ENCODE results near the gene C16orf89. TPM values are rescaled to one million over a fixed set of nuclear protein-coding genes. Genes with fewer than 3 reads are reported as not detected.

Gene C16orf89
- total and polyA plus RNA-seq, 2 donors (not counting 1 experiment from before 2014, with no cell fraction given) = not detected

GRCh38 chr16:5073279-5073629, 7.5 kb upstream of the C16orf89 start:
- Histone ChIP-seq H4K20me1 (ENCODE audit: control insufficient read depth, insufficient read depth, low read length, poor library complexity, severe bottlenecking) (peaks cover 5% of the 10 kb centered on the region), H3K27me3 (replicated peaks in 1 of 4; ENCODE audit: control extremely low read depth in 1 of 4, control insufficient read depth in 3 of 4, insufficient read depth in 4 of 4, low read length in 3 of 4) (no peaks in the 10 kb centered on the region), H3K27ac (ENCODE audit: low read length in 2 of 2) (no peak overlapping the region), H3K36me3 (replicated peaks in 1 of 2; ENCODE audit: control extremely low read depth in 1 of 2, control insufficient read depth in 1 of 2, extremely low read depth in 1 of 2, insufficient read depth in 2 of 2, low read length in 1 of 2) (peaks cover 0 to 26% of the 10 kb centered on the region in 2 experiments), H3K9me3 (ENCODE audit: control extremely low read depth in 1 of 3, control insufficient read depth in 2 of 3, insufficient read depth in 1 of 3, low read length in 2 of 3) (no peaks in the 10 kb centered on the region), H3K4me2 (replicated peaks; ENCODE audit: low read depth, low read length, poor library complexity, severe bottlenecking) (no peak overlapping the region), H3K9ac (ENCODE audit: low read length) (no peak overlapping the region), H3K79me2 (ENCODE audit: control insufficient read depth, insufficient read depth, low read length) (peaks cover 15% of the 10 kb centered on the region), H3K4me3 (ENCODE audit: control extremely low read depth in 1 of 5, extremely low read depth in 1 of 5, insufficient read depth in 1 of 5, low read depth in 2 of 5, low read length in 4 of 5) (no peak overlapping the region), H2AFZ (ENCODE audit: insufficient read depth, low read depth, low read length, poor library complexity, severe bottlenecking) (no peak overlapping the region), H3K4me1 (ENCODE audit: control insufficient read depth in 2 of 2, insufficient read depth in 2 of 2, low read length in 2 of 2) (peaks cover 14 to 18% of the 10 kb centered on the region in 2 donors)
- H3K27me3 Mint-ChIP-seq = no peaks in the 10 kb centered on the region
- ATAC-seq (ENCODE audit: low read depth) = no peak
- TF ChIP-seq CTCF (IDR thresholded peaks at IDR 0.05) (no peak), EZH2 (IDR thresholded peaks at IDR 0.05; ENCODE audit: borderline replicate concordance, insufficient read depth, low read depth, low read length, poor library complexity, severe bottlenecking) (no peak)
- H3K4me1 Mint-ChIP-seq = peaks cover 27% of the 10 kb centered on the region
- POLR2A ChIA-PET = no interaction called here
- H3K27ac Mint-ChIP-seq = peak overlapping the region; percentile 60
- WGBS (ENCODE audit: insufficient coverage) = no CpG with 5 or more reads among the region's 2 CpGs
- CTCF ChIA-PET = interaction anchor here (1.3 kb wide), 1 partner anchor 25 kb away, joined by 3 read pairs; no protein-coding TSS in a partner anchor
- intact Hi-C loops (cut with micrococcal nuclease) = loop anchor here (5.0 kb wide), 1 partner anchor 271 kb away; the partner anchor contains the start of gene ROGDI
- H3K4me3 Mint-ChIP-seq = peak overlapping the region; percentile 98
- DNase-seq = no peak
- H3K9me3 Mint-ChIP-seq (ENCODE audit: insufficient read depth) = no peaks in the 10 kb centered on the region

Data from B cell (primary cell).